ENCODE results near the gene PPP2R5E. TPM values are rescaled to one million over a fixed set of nuclear protein-coding genes. Genes with fewer than 3 reads are reported as not detected.

The PPP2R5E gene
- total and polyA plus RNA-seq, 9 of the 15 experiments (the other 6 are each of a cell fraction or from before 2014, with no cell fraction given) = 4.2 to 30.3 (median 11.0) TPM

DNA sequence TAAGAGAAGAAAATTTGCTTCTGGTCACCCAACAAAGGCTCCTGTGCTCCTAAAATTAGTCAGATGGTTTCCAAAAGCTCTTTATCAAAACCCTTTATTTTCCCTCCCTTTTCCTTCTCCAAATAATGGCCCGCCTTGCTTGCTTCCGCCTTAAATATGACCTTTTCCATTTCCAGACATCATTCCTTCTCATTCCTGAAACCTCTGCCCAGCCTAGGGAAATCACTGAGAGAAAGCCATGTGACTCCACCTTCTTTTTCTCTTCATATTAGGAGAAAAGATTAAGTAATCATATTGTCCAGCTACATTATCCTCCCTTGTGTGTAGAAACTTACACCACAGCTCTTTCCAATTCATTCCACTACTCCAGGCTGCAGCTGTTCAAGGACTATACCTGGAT lies 148.7 kb downstream of the PPP2R5E start:
- 100% methylated on average over 1 of the region's 2 CpGs for WGBS (ENCODE audit: insufficient coverage, low coverage, missing lambda C conversion rate)
- POLR2A ChIA-PET = interaction anchor here (0.6 kb wide), 1 partner anchor 157 kb away, joined by 4 read pairs; no protein-coding TSS in a partner anchor
- intact Hi-C loops (cut with micrococcal nuclease) = no loop called here
- H3K4me2 ChIP-seq (ENCODE audit: insufficient read depth, low read length) = no peak overlapping the region
- H3K27me3 ChIP-seq (ENCODE audit: control insufficient read depth in 2 of 2, insufficient read depth in 2 of 2, low read length in 2 of 2) = no peaks in the 10 kb centered on the region
- ATAC-seq (no peak), FAIRE-seq (no peak), DNase-seq (ENCODE audit: extremely low read depth in 1 of 4, low spot score in 3 of 4) (no peak)
- no peak overlapping the region for H3K27ac ChIP-seq (ENCODE audit: extremely low read depth, low read depth, low read length)
- CTCF ChIA-PET (ENCODE audit: low intra/inter-chr PET ratio) = no interaction called here
- no peak overlapping the region for H3K9ac ChIP-seq (ENCODE audit: insufficient read depth in 1 of 2, low read depth in 2 of 2, low read length in 2 of 2)
- no TSS peak for BruUV-seq (replicated peaks)
- H2AFZ ChIP-seq (ENCODE audit: low read depth, low read length) = no peak overlapping the region
- H3K79me2 ChIP-seq (ENCODE audit: control insufficient read depth, insufficient read depth, low read length) = no peaks in the 10 kb centered on the region
- H4K20me1 ChIP-seq (replicated peaks; ENCODE audit: control insufficient read depth, insufficient read depth, low read length) = no peaks in the 10 kb centered on the region
- no peaks in the 10 kb centered on the region for H3K9me3 ChIP-seq (replicated peaks; ENCODE audit: control insufficient read depth, insufficient read depth, low read depth, low read length)
- H3K4me1 ChIP-seq (replicated peaks in 1 of 2; ENCODE audit: control insufficient read depth in 2 of 2, insufficient read depth in 2 of 2, low read length in 2 of 2) = no peaks in the 10 kb centered on the region
- no peak overlapping the region for H3K4me3 ChIP-seq
- TF ChIP-seq ZNF41 (CRISPR knock-in tag; conservative IDR thresholded peaks at IDR 0.05) (no peak), POLR2B (IDR thresholded peaks at IDR 0.05; ENCODE audit: low read depth, partially characterized antibody) (no peak)
- H3K9me1 ChIP-seq (ENCODE audit: control insufficient read depth, insufficient read depth, low read length) = no peaks in the 10 kb centered on the region
- H3K36me3 ChIP-seq (ENCODE audit: control insufficient read depth, insufficient read depth, low read length) = peaks cover 30% of the 10 kb centered on the region; the same call in 2 of the 3 replicates
- in situ Hi-C loops (cut with MboI) = loop anchor here (25.0 kb wide), 1 partner anchor 918 kb away; no protein-coding TSS in a partner anchor

GRCh38 chr14:63393012-63393411 lies 150.2 kb downstream of the PPP2R5E start:
- intact Hi-C loops (cut with micrococcal nuclease) (no loop called here), in situ Hi-C loops (cut with MboI) (loop anchor here (25.0 kb wide), 1 partner anchor 919 kb away; no protein-coding TSS in a partner anchor)
- no peaks in the 10 kb centered on the region for H3K79me2 ChIP-seq (ENCODE audit: control insufficient read depth, insufficient read depth, low read length)
- no peaks in the 10 kb centered on the region for H3K9me3 ChIP-seq (replicated peaks; ENCODE audit: control insufficient read depth, insufficient read depth, low read depth, low read length)
- BruUV-seq (replicated peaks) = no TSS peak
- H3K27me3 ChIP-seq (ENCODE audit: control insufficient read depth in 2 of 2, insufficient read depth in 2 of 2, low read length in 2 of 2) = no peaks in the 10 kb centered on the region
- no peak for DNase-seq (ENCODE audit: extremely low read depth in 1 of 4, low spot score in 3 of 4)
- H3K4me2 ChIP-seq (ENCODE audit: insufficient read depth, low read length) = no peak overlapping the region
- H3K4me1 ChIP-seq (replicated peaks in 1 of 2; ENCODE audit: control insufficient read depth in 2 of 2, insufficient read depth in 2 of 2, low read length in 2 of 2) = no peaks in the 10 kb centered on the region
- H3K9ac ChIP-seq (ENCODE audit: insufficient read depth in 1 of 2, low read depth in 2 of 2, low read length in 2 of 2) = no peak overlapping the region
- TF ChIP-seq ZBTB33 (CRISPR knock-in tag; IDR thresholded peaks at IDR 0.05) = no peak
- no peak for TF ChIP-seq SNAPC5 (CRISPR knock-in tag; IDR thresholded peaks at IDR 0.05)
- no peaks in the 10 kb centered on the region for H4K20me1 ChIP-seq (replicated peaks; ENCODE audit: control insufficient read depth, insufficient read depth, low read length)
- no peak overlapping the region for H3K4me3 ChIP-seq
- H2AFZ ChIP-seq (ENCODE audit: low read depth, low read length) = no peak overlapping the region
- no peaks in the 10 kb centered on the region for H3K9me1 ChIP-seq (ENCODE audit: control insufficient read depth, insufficient read depth, low read length)
- WGBS (ENCODE audit: insufficient coverage, low coverage, missing lambda C conversion rate) = 73% methylated on average over 2 of the region's 2 CpGs
- CTCF ChIA-PET (ENCODE audit: low intra/inter-chr PET ratio) = no interaction called here
- FAIRE-seq = no peak
- no peak overlapping the region for H3K27ac ChIP-seq (ENCODE audit: extremely low read depth, low read depth, low read length)
- H3K36me3 ChIP-seq (ENCODE audit: control insufficient read depth, insufficient read depth, low read length) = peaks cover 40% of the 10 kb centered on the region; the same call in 2 of the 3 replicates
- no peak for ATAC-seq
- POLR2A ChIA-PET = no interaction called here
